GM19438 (cell line): Measurements from ENCODE around the gene SYCE3.
"Not testable (repeated sequence)": the region's sequence is repeated elsewhere in the genome, so short reads cannot be mapped to it uniquely, and the experiment has no call there.

Source experiments
- ATAC-seq: cut with Tn5 transposase; IDR thresholded peaks from one replicate; pipeline ENCODE4 v1.9.1; 2021; ENCODE audit warnings: low read depth; ENCODE audit not compliant: unreplicated experiment

The SYCE3 gene

GRCh38 chr22:50562523-50563412 is at the start of gene SYCE3:
Gene SYCE3 (minus strand): TSS chr22:50562919. CDS start chr22:50556405, 6,514 bp downstream.
- peak; percentile 85 for ATAC-seq

- ATAC-seq, result no peak
Measured at GRCh38 chr22:50612168-50612527, 49.4 kb upstream of the SYCE3 start.

- ATAC-seq, result no peak
Measured at GRCh38 chr22:50611341-50612060, 48.8 kb upstream of the SYCE3 start.

- no peak for ATAC-seq
Measured at GRCh38 chr22:50610581-50610980, 47.9 kb upstream of the SYCE3 start.

- ATAC-seq, result no peak
Measured at GRCh38 chr22:50610041-50610451, 47.3 kb upstream of the SYCE3 start.

GRCh38 chr22:50609599-50609998 is 46.9 kb upstream of the SYCE3 start:
- ATAC-seq, result no peak

GRCh38 chr22:50608996-50609395 is 46.3 kb upstream of the SYCE3 start:
- no peak for ATAC-seq

GRCh38 chr22:50608058-50608840 is 45.5 kb upstream of the SYCE3 start:
- ATAC-seq, result not testable (repeated sequence)

GRCh38 chr22:50607659-50608020 is 44.9 kb upstream of the SYCE3 start:
- no peak for ATAC-seq

GRCh38 chr22:50606946-50607658 is 44.4 kb upstream of the SYCE3 start:
- ATAC-seq, result no peak

GRCh38 chr22:50606165-50606945 is 43.6 kb upstream of the SYCE3 start:
- ATAC-seq, result no peak

GRCh38 chr22:50605613-50606074 is 42.9 kb upstream of the SYCE3 start:
- no peak for ATAC-seq

- no peak for ATAC-seq
Measured at GRCh38 chr22:50605002-50605612, 42.4 kb upstream of the SYCE3 start.

- ATAC-seq, result no peak
Measured at GRCh38 chr22:50604256-50605001, 41.7 kb upstream of the SYCE3 start.

GRCh38 chr22:50603511-50604255 is 41.0 kb upstream of the SYCE3 start:
- no peak for ATAC-seq

GRCh38 chr22:50602338-50602700 is 39.6 kb upstream of the SYCE3 start:
- ATAC-seq, result no peak

GRCh38 chr22:50601669-50602337 is 39.1 kb upstream of the SYCE3 start:
- ATAC-seq, result no peak
